WTC11 (cell line): ENCODE results near the gene SNRPA. TPM values are rescaled to one million over a fixed set of nuclear protein-coding genes. Genes with fewer than 3 reads are reported as not detected.

Source experiments
- ATAC-seq: fragments of 200-7000 bp; cut with Tn5 transposase; 2 replicates; pipeline ENCODE4 v1.10.0; 2021; ENCODE audit warnings: mild to moderate bottlenecking, moderate library complexity
- CTCF ChIA-PET: fragments of 300-600 bp; sonication (Branson Sonifier 250); formaldehyde crosslinking; loops from one replicate; lab custom pipeline; 2021; ENCODE audit warnings: antibody characterized with exemption; lab: Charles Lee
- POLR2A ChIA-PET: fragments of 350-600 bp; sonication (Branson Sonifier 250); formaldehyde crosslinking; loops from one replicate; lab custom pipeline; 2021; ENCODE audit warnings: antibody characterized with exemption; lab: Charles Lee
- DNase-seq: peaks from one replicate; pipeline ENCODE4 v3.0.0; 2021; ENCODE audit warnings: low spot score
- H3K27ac Mint-ChIP-seq: 2 replicates; pipeline ENCODE4 v1.8.0; 2021; ENCODE audit warnings: mixed read lengths
- H3K27me3 Mint-ChIP-seq: 2 replicates; pipeline ENCODE4 v1.8.0; 2021; ENCODE audit warnings: low read depth, mild to moderate bottlenecking, moderate library complexity, mixed read lengths
- H3K36me3 Mint-ChIP-seq: 2 replicates; pipeline ENCODE4 v1.8.0; 2021; ENCODE audit warnings: mixed read lengths
- H3K4me1 Mint-ChIP-seq: 2 replicates; pipeline ENCODE4 v1.8.0; 2022; ENCODE audit warnings: mixed read lengths
- H3K4me3 Mint-ChIP-seq: 2 replicates; pipeline ENCODE4 v1.8.0; 2021; ENCODE audit warnings: mild to moderate bottlenecking, moderate library complexity, mixed read lengths
- H3K9me3 Mint-ChIP-seq: 2 replicates; pipeline ENCODE4 v1.8.0; 2021; ENCODE audit warnings: mixed read lengths
- AR ChIP-seq: fragments of 250-450 bp; sonication (Bioruptor Pico); IDR thresholded peaks from 2 replicates; pipeline ENCODE4 v1.9.0; 2021; ENCODE audit warnings: mild to moderate bottlenecking
- ATF1 ChIP-seq: sonication (generic); formaldehyde crosslinking; IDR thresholded peaks from 2 replicates; pipeline ENCODE4 v1.8.1; 2023; ENCODE audit warnings: mild to moderate bottlenecking, moderate library complexity, missing genetic modification reagents
- CREB1 ChIP-seq: sonication (generic); formaldehyde crosslinking; IDR thresholded peaks from 2 replicates; pipeline ENCODE4 v1.8.0; 2023; ENCODE audit warnings: mild to moderate bottlenecking, missing genetic modification reagents
- E2F4 ChIP-seq: sonication (generic); formaldehyde crosslinking; IDR thresholded peaks from 2 replicates; pipeline ENCODE4 v1.8.1; 2022; ENCODE audit warnings: low read depth, mild to moderate bottlenecking, moderate library complexity, missing genetic modification reagents, borderline replicate concordance
- ESRRA ChIP-seq: sonication (generic); formaldehyde crosslinking; IDR thresholded peaks from 2 replicates; pipeline ENCODE4 v1.8.1; 2022; ENCODE audit warnings: mild to moderate bottlenecking, missing genetic modification reagents, borderline replicate concordance
- FOXJ3 ChIP-seq: sonication (generic); formaldehyde crosslinking; IDR thresholded peaks from 2 replicates; pipeline ENCODE4 v1.9.0; 2021; ENCODE audit warnings: missing genetic modification reagents, mild to moderate bottlenecking, borderline replicate concordance
- FOXP1 ChIP-seq: sonication (generic); formaldehyde crosslinking; IDR thresholded peaks from 2 replicates; pipeline ENCODE4 v1.8.0; 2022; ENCODE audit warnings: missing genetic modification reagents, mild to moderate bottlenecking, moderate library complexity, borderline replicate concordance
- GRHL2 ChIP-seq: fragments of 250-450 bp; sonication (Bioruptor Pico); IDR thresholded peaks from 2 replicates; pipeline ENCODE4 v1.8.0; 2022; ENCODE audit warnings: mild to moderate bottlenecking, moderate library complexity; ENCODE audit not compliant: insufficient replicate concordance, severe bottlenecking
- JAZF1 ChIP-seq: fragments of 250-450 bp; sonication (Bioruptor Pico); IDR thresholded peaks from 2 replicates; pipeline ENCODE4 v1.9.0; 2021; ENCODE audit warnings: moderate library complexity, mild to moderate bottlenecking, inconsistent platforms
- MXD4 ChIP-seq: fragments of 250-450 bp; sonication (Bioruptor Pico); IDR thresholded peaks from 2 replicates; pipeline ENCODE4 v1.8.0; 2021; ENCODE audit warnings: mild to moderate bottlenecking, moderate library complexity, borderline replicate concordance
- SMAD4 ChIP-seq: sonication (generic); formaldehyde crosslinking; IDR thresholded peaks from 2 replicates; pipeline ENCODE4 v1.8.0; 2022; ENCODE audit warnings: mild to moderate bottlenecking, missing genetic modification reagents
- SOX15 ChIP-seq: fragments of 250-450 bp; sonication (Bioruptor Pico); IDR thresholded peaks from 2 replicates; pipeline ENCODE4 v1.9.0; 2021; ENCODE audit warnings: mild to moderate bottlenecking
- SP1 ChIP-seq: sonication (generic); formaldehyde crosslinking; conservative IDR thresholded peaks from 2 replicates; pipeline ENCODE4 v1.8.1; 2022; ENCODE audit warnings: missing genetic modification reagents
- ZNF121 ChIP-seq: sonication (generic); formaldehyde crosslinking; IDR thresholded peaks from 2 replicates; pipeline ENCODE4 v1.8.0; 2023; ENCODE audit warnings: missing genetic modification reagents
- ZNF219 ChIP-seq: sonication (generic); formaldehyde crosslinking; IDR thresholded peaks from 2 replicates; pipeline ENCODE4 v1.8.0; 2023; ENCODE audit warnings: missing genetic modification reagents, mild to moderate bottlenecking, borderline replicate concordance
- ZNF263 ChIP-seq: sonication (generic); formaldehyde crosslinking; IDR thresholded peaks from 2 replicates; pipeline ENCODE4 v1.8.1; 2022; ENCODE audit warnings: low read depth, mild to moderate bottlenecking, moderate library complexity, missing genetic modification reagents
- ZNF396 ChIP-seq: fragments of 250-450 bp; sonication (Bioruptor Pico); IDR thresholded peaks from 2 replicates; pipeline ENCODE4 v1.8.0; 2021; ENCODE audit warnings: mild to moderate bottlenecking, moderate library complexity, borderline replicate concordance
- ZNF416 ChIP-seq: fragments of 250-450 bp; sonication (Bioruptor Pico); IDR thresholded peaks from 2 replicates; pipeline ENCODE4 v1.9.0; 2021; ENCODE audit warnings: mild to moderate bottlenecking, inconsistent platforms
- ZNF512 ChIP-seq: sonication (generic); formaldehyde crosslinking; IDR thresholded peaks from 2 replicates; pipeline ENCODE4 v1.8.1; 2022; ENCODE audit warnings: missing genetic modification reagents, borderline replicate concordance
- total RNA-seq: library from RNA; stranded (reverse); gene quantifications from 3 replicates; pipeline ENCODE4 v1.2.3, GENCODE V29; 2021
- TF ChIP-seq, protein P1 (sequence below): sonication (generic); formaldehyde crosslinking; IDR thresholded peaks from 2 replicates; pipeline ENCODE4 v1.8.1; 2023; ENCODE audit warnings: mild to moderate bottlenecking, missing genetic modification reagents, moderate library complexity
- TF ChIP-seq, protein P2 (sequence below): sonication (generic); formaldehyde crosslinking; IDR thresholded peaks from 2 replicates; pipeline ENCODE4 v1.8.0; 2023; ENCODE audit warnings: mild to moderate bottlenecking, missing genetic modification reagents

The SNRPA gene
- total RNA-seq, 1 experiment from 2014 or later: 227 TPM

DNA sequence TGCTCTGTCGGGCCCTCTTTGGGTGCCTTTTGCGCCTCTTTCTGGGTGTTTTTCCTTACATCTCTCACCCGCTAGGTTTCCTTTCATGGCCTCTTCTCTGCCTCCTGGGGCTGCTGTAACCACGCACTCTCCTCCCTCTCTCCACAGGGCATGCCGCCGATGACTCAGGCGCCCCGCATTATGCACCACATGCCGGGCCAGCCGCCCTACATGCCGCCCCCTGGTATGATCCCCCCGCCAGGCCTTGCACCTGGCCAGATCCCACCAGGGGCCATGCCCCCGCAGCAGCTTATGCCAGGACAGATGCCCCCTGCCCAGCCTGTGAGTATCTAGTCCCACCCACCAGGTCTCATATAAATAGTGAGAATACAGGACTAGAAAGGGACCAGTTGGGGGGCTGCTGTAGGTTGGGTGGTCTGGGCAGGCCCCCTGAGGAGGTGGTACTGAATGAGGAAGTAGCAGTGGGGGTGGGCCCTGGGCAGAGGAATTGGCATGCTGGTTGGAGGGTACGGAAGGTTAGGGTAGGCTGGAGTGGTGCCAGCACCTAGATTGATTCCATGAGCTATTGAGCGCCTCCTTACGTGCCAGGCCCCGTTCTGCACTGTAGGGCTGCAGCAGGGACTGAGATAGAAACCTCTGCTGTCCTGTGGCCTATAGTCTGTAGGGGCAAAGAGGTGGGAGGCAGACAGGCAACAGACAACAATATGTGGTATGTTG, 11.9 kb downstream of the SNRPA start:
- no peak overlapping the region for H3K27ac Mint-ChIP-seq
- H3K4me3 Mint-ChIP-seq: no peak overlapping the region

GRCh38 chr19:40763526-40763925, 12.5 kb downstream of the SNRPA start:
- TF ChIP-seq ZNF263 (CRISPR knock-in tag) (no peak), SP1 (CRISPR knock-in tag) (no peak), ZNF396 (CRISPR knock-in tag) (no peak), FOXJ3 (no peak), MXD4 (CRISPR knock-in tag) (no peak)
- TF ChIP-seq, protein P1, sequence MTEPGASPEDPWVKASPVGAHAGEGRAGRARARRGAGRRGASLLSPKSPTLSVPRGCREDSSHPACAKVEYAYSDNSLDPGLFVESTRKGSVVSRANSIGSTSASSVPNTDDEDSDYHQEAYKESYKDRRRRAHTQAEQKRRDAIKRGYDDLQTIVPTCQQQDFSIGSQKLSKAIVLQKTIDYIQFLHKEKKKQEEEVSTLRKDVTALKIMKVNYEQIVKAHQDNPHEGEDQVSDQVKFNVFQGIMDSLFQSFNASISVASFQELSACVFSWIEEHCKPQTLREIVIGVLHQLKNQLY (CRISPR knock-in tag): no peak
- ChIA-PET POLR2A (interaction anchor here (0.7 kb wide), 1 partner anchor 100 kb away, joined by 4 read pairs; no protein-coding TSS in a partner anchor), CTCF (no interaction called here)
- Mint-ChIP-seq H3K27me3 (no peaks in the 10 kb centered on the region), H3K36me3 (peaks cover 67% of the 10 kb centered on the region), H3K4me3 (no peak overlapping the region), H3K9me3 (no peaks in the 10 kb centered on the region), H3K27ac (no peak overlapping the region), H3K4me1 (no peaks in the 10 kb centered on the region)
- no peak for ATAC-seq
- DNase-seq: no peak

More for the DNA sequence above, 11.9 kb downstream of the SNRPA start:
- Mint-ChIP-seq H3K9me3 (no peaks in the 10 kb centered on the region), H3K27me3 (no peaks in the 10 kb centered on the region), H3K4me1 (no peaks in the 10 kb centered on the region), H3K36me3 (peaks cover 72% of the 10 kb centered on the region)
- DNase-seq: no peak
- TF ChIP-seq E2F4 (CRISPR knock-in tag) (no peak), SMAD4 (CRISPR knock-in tag) (no peak)
- CTCF ChIA-PET: no interaction called here
- POLR2A ChIA-PET: interaction anchor here (0.7 kb wide), 1 partner anchor 100 kb away, joined by 4 read pairs; no protein-coding TSS in a partner anchor
- no peak for ATAC-seq

DNA sequence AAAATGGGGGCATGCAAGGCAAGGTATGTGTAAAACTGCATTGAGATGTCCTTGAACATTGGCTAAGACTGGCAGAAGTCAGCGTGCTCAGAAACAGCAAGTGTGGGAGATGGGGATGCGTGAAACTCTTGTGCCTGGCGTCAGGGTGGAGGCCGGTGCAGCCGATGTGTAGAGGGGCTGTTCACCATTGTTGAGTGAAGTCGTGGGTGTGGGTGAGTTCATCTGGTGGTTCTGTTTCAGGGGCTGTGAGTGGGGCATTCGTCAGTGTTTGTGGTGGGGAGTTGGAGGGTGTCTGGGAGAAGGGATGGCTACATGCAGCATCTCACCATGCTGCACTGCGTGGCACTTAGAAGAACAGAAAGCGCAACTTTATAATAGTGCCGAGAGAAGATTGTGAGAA, 13.0 kb downstream of the SNRPA start:
- POLR2A ChIA-PET: no interaction called here
- no peak for TF ChIP-seq ZNF121 (CRISPR knock-in tag)
- TF ChIP-seq, protein P2, sequence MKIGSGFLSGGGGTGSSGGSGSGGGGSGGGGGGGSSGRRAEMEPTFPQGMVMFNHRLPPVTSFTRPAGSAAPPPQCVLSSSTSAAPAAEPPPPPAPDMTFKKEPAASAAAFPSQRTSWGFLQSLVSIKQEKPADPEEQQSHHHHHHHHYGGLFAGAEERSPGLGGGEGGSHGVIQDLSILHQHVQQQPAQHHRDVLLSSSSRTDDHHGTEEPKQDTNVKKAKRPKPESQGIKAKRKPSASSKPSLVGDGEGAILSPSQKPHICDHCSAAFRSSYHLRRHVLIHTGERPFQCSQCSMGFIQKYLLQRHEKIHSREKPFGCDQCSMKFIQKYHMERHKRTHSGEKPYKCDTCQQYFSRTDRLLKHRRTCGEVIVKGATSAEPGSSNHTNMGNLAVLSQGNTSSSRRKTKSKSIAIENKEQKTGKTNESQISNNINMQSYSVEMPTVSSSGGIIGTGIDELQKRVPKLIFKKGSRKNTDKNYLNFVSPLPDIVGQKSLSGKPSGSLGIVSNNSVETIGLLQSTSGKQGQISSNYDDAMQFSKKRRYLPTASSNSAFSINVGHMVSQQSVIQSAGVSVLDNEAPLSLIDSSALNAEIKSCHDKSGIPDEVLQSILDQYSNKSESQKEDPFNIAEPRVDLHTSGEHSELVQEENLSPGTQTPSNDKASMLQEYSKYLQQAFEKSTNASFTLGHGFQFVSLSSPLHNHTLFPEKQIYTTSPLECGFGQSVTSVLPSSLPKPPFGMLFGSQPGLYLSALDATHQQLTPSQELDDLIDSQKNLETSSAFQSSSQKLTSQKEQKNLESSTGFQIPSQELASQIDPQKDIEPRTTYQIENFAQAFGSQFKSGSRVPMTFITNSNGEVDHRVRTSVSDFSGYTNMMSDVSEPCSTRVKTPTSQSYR: no peak
- no peak for TF ChIP-seq FOXP1 (CRISPR knock-in tag)
- TF ChIP-seq AR (CRISPR knock-in tag): no peak
- no peak for TF ChIP-seq CREB1 (CRISPR knock-in tag)
- TF ChIP-seq E2F4 (CRISPR knock-in tag): no peak
- no peak for TF ChIP-seq ZNF512 (CRISPR knock-in tag)
- TF ChIP-seq GRHL2 (CRISPR knock-in tag): no peak
- no peak for TF ChIP-seq JAZF1
- no peak for TF ChIP-seq SOX15
- no peak for TF ChIP-seq ESRRA (CRISPR knock-in tag)
- TF ChIP-seq ZNF416 (CRISPR knock-in tag): no peak
- TF ChIP-seq ZNF263 (CRISPR knock-in tag): no peak
- no peak for TF ChIP-seq ATF1 (CRISPR knock-in tag)
- TF ChIP-seq ZNF219 (CRISPR knock-in tag): no peak
- TF ChIP-seq MXD4 (CRISPR knock-in tag): no peak

More for the DNA sequence above, 13.0 kb downstream of the SNRPA start:
- Mint-ChIP-seq H3K27me3 (no peaks in the 10 kb centered on the region), H3K27ac (no peak overlapping the region), H3K9me3 (no peaks in the 10 kb centered on the region), H3K4me1 (no peaks in the 10 kb centered on the region), H3K36me3 (peaks cover 65% of the 10 kb centered on the region), H3K4me3 (no peak overlapping the region)
- CTCF ChIA-PET: no interaction called here
- ATAC-seq: no peak
- DNase-seq: no peak
